Mesenteric fat pad (tissue), 1 donor: ENCODE data around the gene KIAA0825. TPM values are rescaled to one million over a fixed set of nuclear protein-coding genes. Genes with fewer than 3 reads are reported as not detected.

Experiments
- DNase-seq: peaks from one replicate; pipeline ENCODE4 v3.0.0-alpha.2; 2020; ENCODE audit warnings: low spot score
- total RNA-seq: library from RNA; stranded (reverse); fragmentation: NEBNext Ultra II Directional; extraction: Animal tissue kit (Norgen Biotek cat#: 25700); gene quantifications from one replicate; pipeline ENCODE4 v1.2.1, GENCODE V29; 2021
- donor health status: DM: yes; HTN: yes; CAD: no.

Gene KIAA0825
- total RNA-seq, 1 donor from 2014 or later, result 3.8 TPM

DNA sequence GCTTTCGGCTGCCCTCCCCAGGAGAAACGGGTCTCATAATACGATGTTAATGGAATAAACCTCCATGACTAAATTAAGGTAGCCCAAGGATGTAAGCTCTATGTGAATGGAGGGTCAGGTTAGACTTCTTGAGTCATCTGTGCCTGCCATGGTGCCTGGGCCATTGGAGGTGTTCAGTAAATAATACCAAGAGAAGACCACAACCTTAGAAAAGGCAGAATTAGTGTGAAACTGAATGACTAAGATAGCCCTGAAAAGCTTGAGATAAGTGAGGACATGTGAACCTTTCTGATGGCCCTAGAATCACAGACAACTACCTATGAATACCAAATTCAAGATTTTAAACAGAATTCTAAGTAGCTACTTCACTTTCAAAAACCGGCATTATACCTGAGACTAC, 160.6 kb downstream of the KIAA0825 start:
- DNase-seq, result no peak

- DNase-seq, result no peak
These were observed 172.7 kb downstream of the KIAA0825 start for GRCh38 chr5:94445726-94446125.

GRCh38 chr5:94442991-94443390, 175.4 kb downstream of the KIAA0825 start:
- DNase-seq, result no peak

DNA sequence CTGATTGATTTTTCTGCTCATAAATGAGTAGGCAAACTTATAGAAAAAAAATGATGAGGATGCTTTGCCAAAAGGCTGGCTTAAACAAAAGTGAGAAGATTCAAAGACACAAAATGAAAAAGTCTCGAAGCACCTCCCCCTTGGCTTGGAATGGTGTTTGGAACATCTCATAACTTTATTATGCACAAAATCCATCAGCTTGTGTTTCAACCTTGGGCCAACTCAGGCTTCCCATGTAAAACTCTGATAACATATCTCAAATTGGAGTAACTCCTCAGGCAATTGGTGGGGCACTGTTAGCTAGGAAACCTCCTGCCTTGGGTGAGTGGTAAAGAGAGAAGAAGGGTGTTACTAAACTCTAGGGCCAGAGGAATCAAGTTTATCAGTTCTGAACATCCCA, 176.3 kb downstream of the KIAA0825 start:
- no peak for DNase-seq

GRCh38 chr5:94440015-94440414, 178.4 kb downstream of the KIAA0825 start:
- no peak for DNase-seq

- DNase-seq, result no peak
These were observed 184.8 kb downstream of the KIAA0825 start for GRCh38 chr5:94433397-94434163.

DNA sequence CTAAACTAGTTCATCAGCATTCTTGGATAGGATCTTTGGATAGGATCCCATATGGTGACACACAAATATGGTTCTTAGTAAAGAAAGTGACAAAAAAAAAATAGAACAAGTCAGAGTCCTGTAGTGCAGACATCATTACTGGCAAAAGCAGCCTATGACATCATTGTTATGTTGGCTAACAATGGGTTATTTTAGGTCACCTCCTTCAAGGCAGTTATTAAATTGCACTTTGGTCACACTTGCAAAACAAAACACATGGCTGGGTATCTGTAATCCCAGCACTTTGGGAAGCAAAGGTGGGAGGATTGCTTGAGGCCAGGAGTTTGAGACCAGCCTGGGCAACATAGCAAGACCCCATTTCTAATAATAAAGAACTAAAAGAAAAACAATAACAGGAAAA, 185.9 kb downstream of the KIAA0825 start:
- no peak for DNase-seq

GRCh38 chr5:94431696-94432095, 186.7 kb downstream of the KIAA0825 start:
- DNase-seq, result no peak

DNA sequence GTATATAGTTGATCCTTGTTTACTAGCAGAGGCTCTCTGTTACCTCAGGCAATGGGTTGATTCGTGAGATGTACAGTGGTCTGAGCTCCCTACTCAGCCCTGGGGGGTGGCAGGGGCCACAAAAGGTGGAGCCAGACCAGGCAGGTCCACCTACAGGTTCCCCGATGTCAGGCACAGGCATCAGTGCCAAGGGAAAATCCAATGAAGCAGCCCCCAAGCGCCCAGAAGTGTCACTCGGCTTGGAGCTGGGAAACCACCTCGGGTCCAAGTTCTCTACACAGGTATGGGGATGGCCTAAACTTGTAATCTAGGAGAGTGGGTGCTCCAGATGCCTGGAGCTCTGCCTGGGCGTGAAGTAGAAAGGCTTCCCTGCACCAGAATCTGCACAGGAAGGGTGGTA, 188.8 kb downstream of the KIAA0825 start:
- DNase-seq, result no peak

- DNase-seq, result no peak
These were observed 193.0 kb downstream of the KIAA0825 start for GRCh38 chr5:94425396-94425795.

DNA sequence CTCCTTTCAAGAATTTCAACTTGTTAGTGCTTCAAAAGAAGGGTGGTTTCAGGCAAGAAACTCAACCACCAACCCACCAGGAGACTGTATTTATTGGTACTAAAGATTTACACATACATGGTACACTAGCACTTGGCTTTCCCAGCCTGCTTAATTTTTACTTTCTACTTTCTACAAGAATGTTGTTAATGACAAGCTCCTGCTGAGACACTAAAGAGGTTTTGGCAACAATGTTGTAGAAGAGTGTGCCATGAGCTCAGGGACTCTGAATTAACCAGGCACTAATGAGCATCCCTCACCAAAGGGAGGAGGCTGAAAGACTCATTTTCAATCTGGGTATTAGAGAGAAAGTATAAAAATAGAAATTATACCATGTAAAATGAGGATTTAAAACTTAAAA, 195.0 kb downstream of the KIAA0825 start:
- DNase-seq, result no peak

GRCh38 chr5:94422812-94423211, 195.6 kb downstream of the KIAA0825 start:
- DNase-seq, result no peak

DNA sequence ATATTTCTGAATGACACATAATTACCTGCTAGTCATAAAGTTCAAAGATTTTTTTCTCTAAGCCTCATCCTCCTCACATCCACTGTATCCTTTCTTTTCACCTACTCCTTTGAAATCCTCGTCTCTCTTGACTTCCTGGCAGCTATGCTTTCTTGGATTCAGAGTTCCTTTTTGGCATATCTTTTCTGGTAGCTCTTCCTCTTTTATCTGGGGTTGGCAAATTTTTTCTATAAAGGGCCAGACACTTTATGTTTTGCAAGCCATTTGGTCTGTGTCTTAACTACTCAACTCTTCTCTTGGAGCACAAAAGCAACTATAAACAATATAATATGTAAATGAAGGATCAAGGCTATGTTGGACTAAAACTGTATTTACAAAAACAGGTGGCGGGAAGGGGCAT, 197.5 kb downstream of the KIAA0825 start:
- DNase-seq, result no peak

DNA sequence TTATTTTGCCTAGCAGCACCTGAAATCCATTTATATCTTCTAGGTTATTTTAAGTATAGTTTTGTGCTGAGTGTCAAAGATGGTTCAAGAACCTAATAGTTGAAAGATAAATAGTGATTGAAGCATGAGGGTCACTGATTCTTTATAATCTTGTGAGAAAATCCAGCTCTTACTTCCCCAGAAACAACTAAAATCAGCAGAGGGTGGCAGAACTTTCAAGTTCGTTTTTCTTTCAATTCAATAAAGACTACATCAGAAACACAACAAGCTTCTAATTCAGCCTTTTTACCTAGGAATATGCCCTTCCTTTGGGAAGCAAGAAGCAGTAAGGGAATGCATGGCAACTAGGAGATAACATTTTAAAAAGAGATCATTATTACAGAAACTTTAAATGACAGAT, 202.6 kb downstream of the KIAA0825 start:
- no peak for DNase-seq

DNA sequence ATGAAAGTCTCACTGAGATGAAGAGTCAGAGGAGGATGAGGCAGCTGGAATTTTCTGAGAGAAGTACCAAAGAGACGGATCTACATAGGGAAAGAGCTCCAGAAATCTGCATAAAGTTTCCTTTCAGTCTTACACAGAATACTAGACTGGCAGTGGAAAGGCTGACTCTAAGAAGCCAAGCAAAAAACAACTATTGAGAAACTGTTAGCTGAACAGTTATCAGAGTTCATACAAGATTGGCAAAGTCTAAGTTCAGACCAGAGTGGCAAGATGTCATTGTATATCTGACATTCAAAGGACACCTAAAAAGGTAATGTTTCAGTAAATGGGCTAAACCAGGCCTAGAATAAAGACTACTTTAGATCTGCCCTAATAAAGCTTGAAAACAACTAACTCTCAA, 209.0 kb downstream of the KIAA0825 start:
- no peak for DNase-seq

GRCh38 chr5:94407023-94407422, 211.4 kb downstream of the KIAA0825 start:
- no peak for DNase-seq

DNA sequence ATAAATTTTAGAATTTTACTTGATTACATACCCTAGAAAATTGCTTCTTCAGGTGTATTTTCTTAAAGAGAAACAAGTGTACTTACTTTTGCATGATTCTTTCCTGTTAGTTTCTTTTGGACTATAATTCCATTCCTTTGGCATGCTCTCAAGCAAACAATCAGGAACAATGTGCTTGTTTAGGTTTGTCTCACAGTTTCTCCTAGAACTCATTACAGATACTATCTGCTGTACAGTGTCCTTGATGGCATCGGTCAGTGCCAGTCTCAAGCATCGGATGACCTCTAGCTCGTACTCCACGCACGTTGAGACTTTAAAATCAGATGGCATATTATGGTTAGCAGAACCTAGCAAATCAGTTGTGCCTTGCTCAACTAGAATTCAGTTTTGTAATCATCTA, 214.9 kb downstream of the KIAA0825 start:
- no peak for DNase-seq

GRCh38 chr5:94402096-94402495, 216.3 kb downstream of the KIAA0825 start:
- no peak for DNase-seq

DNA sequence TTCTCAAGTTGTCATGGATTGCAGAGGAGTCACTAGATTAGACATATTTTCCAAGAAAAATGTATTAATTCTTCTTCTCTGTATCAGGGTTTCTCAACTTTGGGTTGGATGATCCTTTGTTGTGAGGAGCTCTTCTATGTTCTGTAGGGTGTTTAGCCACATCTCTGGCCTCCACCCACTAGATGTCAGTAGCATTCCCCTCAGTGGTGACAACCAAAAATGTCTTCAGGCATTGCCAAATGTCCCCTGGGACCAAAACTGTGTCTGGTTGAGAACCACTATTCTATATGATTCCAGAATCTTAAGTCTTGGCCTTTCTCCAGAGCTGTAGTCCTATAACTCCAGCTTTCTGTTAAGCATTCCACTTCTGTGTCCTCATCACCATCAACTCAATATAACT, 220.9 kb downstream of the KIAA0825 start:
- DNase-seq, result no peak

GRCh38 chr5:94396687-94397086, 221.7 kb downstream of the KIAA0825 start:
- DNase-seq, result no peak

GRCh38 chr5:94395468-94395867, 222.9 kb downstream of the KIAA0825 start:
- no peak for DNase-seq

DNA sequence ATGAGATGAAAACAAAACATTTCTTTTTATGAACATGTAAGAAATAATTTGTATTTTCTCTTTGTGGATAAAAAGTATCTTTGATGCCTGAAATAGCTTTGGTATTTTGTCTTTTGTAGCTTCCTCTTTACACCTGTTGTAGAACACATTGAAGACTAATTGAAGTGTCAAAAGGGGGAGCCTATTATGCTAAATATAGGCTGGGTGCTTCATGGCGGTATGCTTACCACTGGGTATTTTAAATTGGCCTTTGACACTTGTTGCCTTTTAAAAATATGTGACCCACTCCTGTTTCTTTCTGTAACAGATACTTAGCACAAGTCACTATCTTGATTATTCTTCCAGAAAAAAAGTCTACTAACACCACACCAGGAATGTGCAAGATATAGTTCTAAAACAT, 226.4 kb downstream of the KIAA0825 start:
- no peak for DNase-seq

GRCh38 chr5:94389515-94389899, 228.9 kb downstream of the KIAA0825 start:
- no peak for DNase-seq
